Coronary artery (tissue), 2 donors: ENCODE results near the gene AADACL3.

Experiments
- DNase-seq: peaks from one replicate; pipeline ENCODE4 v3.0.0-alpha.2; 2017; ENCODE audit warnings: low spot score
- H3K27ac ChIP-seq, 2 donors: fragments of 200-600 bp; sonication (generic); one replicate each; pipeline ENCODE4 v1.5.1; 2016 to 2019
- H3K4me3 ChIP-seq: fragments of 200-600 bp; sonication (generic); 2 replicates; pipeline ENCODE4 v1.5.1; 2016; ENCODE audit warnings: mild to moderate bottlenecking, moderate library complexity
- CTCF ChIP-seq: fragments of 200-600 bp; sonication (generic); IDR thresholded peaks from one replicate; pipeline ENCODE4 v1.5.1; 2019; ENCODE audit warnings: antibody characterized with exemption

AADACL3 gene

GRCh38 chr1:12774801-12775345 is 59.0 kb downstream of the AADACL3 start:
- no peak for DNase-seq
- H3K27ac ChIP-seq = no peak overlapping the region
- no peak for TF ChIP-seq CTCF
- no peak overlapping the region for H3K4me3 ChIP-seq

GRCh38 chr1:12775443-12775842 is 59.5 kb downstream of the AADACL3 start:
- TF ChIP-seq CTCF = no peak
- no peak for DNase-seq
- no peak overlapping the region for H3K4me3 ChIP-seq
- no peak overlapping the region for H3K27ac ChIP-seq

GRCh38 chr1:12776801-12777557 is 61.1 kb downstream of the AADACL3 start:
- Histone ChIP-seq H3K4me3 (no peak overlapping the region), H3K27ac (no peak overlapping the region)
- no peak for TF ChIP-seq CTCF
- no peak for DNase-seq
